HFFc6 (cell line): ENCODE results near the gene PALD1. TPM values are rescaled to one million over a fixed set of nuclear protein-coding genes. Genes with fewer than 3 reads are reported as not detected.

ENCODE experiments used
- DNase-seq: peaks from one replicate; pipeline ENCODE4 v3.0.0-alpha.2; 2018
- H3K27ac Mint-ChIP-seq: 2 replicates; pipeline ENCODE4 v1.8.0; 2020; ENCODE audit warnings: mild to moderate bottlenecking, mixed read lengths
- H3K27me3 Mint-ChIP-seq: 2 replicates; pipeline ENCODE4 v1.8.0; 2021; ENCODE audit warnings: mild to moderate bottlenecking, moderate library complexity, mixed read lengths; ENCODE audit not compliant: insufficient read depth
- H3K36me3 Mint-ChIP-seq: 2 replicates; pipeline ENCODE4 v1.8.0; 2021; ENCODE audit warnings: low read depth, mixed read lengths
- H3K4me1 Mint-ChIP-seq: 2 replicates; pipeline ENCODE4 v1.8.0; 2020; ENCODE audit warnings: low read depth, mixed read lengths
- H3K4me3 Mint-ChIP-seq: 2 replicates; pipeline ENCODE4 v1.8.0; 2020; ENCODE audit warnings: mild to moderate bottlenecking, moderate library complexity, mixed read lengths
- H3K9me3 Mint-ChIP-seq: 2 replicates; pipeline ENCODE4 v1.8.0; 2020; ENCODE audit warnings: mild to moderate bottlenecking, mixed read lengths
- total RNA-seq, 6 experiments: library from RNA; stranded (reverse); fragmentation: NEBNext Ultra II Directional; extraction: Animal tissue kit (Norgen Biotek cat#: 25700); gene quantifications; 2 replicates in 1 of 6; 3 replicates in 5 of 6; pipeline ENCODE4 v1.2.3, GENCODE V29; 2021
- TF ChIP-seq, protein P1 (sequence below): fragments of 200-600 bp; sonication (generic); IDR thresholded peaks from 2 replicates; pipeline ENCODE4 v1.5.0; 2021; ENCODE audit warnings: antibody characterized with exemption, mild to moderate bottlenecking

The PALD1 gene
- total RNA-seq, 6 experiments from 2014 or later, result not detected

DNA sequence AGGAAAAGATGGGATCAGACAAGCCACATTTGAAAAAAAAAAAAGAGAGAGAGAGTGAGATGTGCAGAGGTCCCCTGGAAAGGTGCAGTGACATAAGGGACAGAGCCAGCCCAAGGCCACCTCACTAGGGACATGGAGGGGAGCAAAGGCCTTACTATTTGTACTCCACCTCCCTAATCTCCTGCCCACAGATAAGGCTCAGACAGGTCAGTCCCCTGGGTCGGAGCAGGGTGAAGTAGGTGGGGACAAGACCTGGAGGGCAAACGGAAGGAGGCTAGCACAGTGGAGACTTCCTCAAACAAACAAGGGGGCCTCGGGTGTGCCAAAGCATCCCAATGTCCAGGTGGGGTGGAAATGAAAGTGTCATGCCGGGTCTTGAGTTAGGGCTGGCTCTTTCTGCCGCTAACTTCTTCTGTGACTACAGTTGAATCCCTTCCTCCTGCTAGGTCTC, 117.0 kb downstream of the PALD1 start:
- Mint-ChIP-seq H3K27me3 (peaks cover 45% of the 10 kb centered on the region), H3K4me3 (no peak overlapping the region), H3K4me1 (no peaks in the 10 kb centered on the region), H3K36me3 (no peaks in the 10 kb centered on the region), H3K27ac (no peak overlapping the region), H3K9me3 (no peaks in the 10 kb centered on the region)
- TF ChIP-seq, protein P1, sequence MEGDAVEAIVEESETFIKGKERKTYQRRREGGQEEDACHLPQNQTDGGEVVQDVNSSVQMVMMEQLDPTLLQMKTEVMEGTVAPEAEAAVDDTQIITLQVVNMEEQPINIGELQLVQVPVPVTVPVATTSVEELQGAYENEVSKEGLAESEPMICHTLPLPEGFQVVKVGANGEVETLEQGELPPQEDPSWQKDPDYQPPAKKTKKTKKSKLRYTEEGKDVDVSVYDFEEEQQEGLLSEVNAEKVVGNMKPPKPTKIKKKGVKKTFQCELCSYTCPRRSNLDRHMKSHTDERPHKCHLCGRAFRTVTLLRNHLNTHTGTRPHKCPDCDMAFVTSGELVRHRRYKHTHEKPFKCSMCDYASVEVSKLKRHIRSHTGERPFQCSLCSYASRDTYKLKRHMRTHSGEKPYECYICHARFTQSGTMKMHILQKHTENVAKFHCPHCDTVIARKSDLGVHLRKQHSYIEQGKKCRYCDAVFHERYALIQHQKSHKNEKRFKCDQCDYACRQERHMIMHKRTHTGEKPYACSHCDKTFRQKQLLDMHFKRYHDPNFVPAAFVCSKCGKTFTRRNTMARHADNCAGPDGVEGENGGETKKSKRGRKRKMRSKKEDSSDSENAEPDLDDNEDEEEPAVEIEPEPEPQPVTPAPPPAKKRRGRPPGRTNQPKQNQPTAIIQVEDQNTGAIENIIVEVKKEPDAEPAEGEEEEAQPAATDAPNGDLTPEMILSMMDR, result no peak
- DNase-seq, result no peak

DNA sequence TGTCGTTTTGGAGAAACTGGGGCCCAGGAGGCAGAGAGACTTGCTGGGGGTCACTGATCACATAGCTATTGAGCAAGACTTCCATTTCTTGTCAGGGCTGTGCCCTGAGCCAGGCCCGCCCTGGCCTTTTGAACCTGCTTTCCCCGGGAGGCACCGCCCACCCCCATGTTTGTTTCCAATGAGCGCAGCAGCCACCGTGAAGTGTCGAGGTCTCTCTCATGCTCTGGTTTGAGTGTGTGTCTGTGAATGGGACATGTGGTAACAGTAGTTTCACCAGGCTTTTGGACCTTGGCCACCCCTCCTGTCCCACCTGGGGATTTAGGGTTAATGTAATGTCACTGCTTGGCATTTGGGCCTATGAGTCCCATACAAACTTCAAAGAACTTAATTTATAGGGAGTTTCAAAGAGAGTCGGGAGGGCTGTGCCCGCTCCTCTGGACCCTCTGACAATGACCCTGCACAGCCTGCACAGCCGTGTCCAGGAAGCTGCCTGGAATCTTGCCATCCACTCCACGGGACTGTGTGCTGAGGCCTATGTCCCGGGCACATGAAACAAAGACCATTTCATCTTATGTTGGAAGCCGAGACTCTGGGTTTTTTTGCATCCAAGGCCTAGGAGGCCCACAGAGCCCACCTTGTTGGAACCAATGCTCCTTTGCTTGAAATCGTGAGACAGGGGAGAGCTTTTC, 117.7 kb downstream of the PALD1 start:
- Mint-ChIP-seq H3K27ac (no peak overlapping the region), H3K4me1 (no peaks in the 10 kb centered on the region), H3K27me3 (peaks cover 43% of the 10 kb centered on the region), H3K36me3 (no peaks in the 10 kb centered on the region), H3K9me3 (no peaks in the 10 kb centered on the region), H3K4me3 (no peak overlapping the region)
- TF ChIP-seq, protein P1, result no peak
- no peak for DNase-seq

DNA sequence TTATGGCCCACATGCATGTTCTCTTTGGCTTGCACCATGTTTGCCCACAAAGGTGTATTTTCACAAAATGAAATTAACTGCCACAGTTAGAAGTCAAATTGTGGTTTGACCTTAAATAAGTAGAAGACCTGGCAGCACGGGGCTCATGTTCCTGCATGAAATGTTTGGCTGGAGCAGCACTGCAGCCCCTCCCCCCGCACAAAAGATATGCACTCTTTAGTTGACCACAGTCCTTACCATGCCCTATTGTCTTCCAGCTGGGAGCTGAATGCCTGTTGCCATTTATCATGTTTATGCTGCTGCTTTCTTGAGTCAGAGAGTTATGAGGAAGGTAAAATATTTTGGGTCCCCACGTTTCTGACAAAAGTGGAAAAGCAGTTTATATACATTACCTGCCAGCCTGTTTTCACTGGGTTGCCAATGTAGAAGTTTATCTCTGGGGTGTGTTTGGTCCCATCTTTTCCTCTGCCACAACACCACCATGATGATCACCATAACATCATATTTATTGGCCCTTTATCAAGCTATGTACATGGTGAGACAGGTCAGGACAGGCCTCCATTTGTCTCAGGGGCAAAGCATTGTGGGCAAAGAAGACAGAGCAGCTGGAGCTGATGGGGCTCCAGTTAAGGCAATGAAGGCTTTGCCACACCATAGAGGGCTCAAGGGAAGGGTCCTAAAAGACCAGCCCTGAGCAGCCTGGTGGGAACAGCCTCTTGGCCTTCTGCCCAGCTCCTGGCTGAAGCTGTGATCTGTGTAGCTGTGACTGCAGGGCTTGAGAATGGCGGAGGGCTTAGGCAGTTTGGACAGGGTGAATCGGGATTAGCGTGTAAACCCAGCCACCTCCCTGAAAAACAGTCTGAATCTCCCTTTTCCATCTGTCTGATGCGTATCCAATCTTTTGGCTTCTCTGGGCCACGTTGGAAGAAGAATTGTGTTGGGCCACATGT, 118.6 kb downstream of the PALD1 start:
- Mint-ChIP-seq H3K27ac (no peak overlapping the region), H3K4me1 (no peaks in the 10 kb centered on the region), H3K27me3 (peaks cover 41% of the 10 kb centered on the region), H3K4me3 (no peak overlapping the region), H3K9me3 (no peaks in the 10 kb centered on the region), H3K36me3 (no peaks in the 10 kb centered on the region)
- TF ChIP-seq, protein P1, result no peak
- DNase-seq, result no peak

DNA sequence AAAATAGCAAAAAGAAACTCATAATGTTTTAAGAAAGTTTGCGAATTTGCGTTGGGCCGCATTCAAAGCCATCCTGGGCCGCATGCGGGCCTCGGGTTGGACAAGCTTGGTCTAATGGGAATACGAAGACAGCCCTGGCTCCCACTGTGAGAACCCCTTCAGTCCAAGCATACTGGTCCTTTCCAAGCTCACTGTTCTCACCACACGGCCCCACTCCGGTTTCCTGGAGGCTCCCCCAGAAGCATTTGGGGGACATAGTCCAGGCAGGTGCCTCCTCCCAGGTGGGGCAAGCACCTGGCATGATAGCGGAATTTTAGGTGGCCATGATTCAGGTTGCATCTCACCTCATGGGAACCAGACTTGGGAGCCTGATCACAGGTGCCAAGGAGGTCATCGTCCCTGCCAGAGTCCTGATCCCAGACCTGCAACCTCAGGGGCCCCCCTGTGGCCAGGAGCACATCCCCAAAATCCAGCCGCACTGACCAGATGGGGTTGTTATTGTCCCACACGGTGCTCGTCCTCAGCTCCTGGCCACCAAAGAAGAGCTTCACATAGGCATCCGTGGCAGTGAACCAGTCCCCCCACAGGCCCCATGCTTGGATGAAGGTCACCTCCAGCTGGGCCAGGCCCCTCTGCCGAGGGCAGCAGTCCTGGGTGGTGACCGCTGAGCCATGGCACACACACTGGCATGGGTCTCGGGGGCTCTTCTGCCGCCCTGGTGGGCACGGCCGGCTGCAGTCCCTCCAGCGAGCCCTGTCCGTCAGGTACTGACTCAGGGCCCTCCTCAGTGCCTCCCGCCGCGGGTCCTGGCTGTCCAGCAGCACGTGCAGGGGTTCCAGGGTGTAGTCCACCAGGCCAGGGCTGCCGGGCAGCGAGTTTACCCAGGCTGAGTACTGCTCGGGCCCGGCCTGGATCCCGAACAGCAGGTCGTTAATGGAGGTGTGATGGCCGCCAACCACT, 119.6 kb downstream of the PALD1 start:
- no peak for DNase-seq
- H3K27me3 Mint-ChIP-seq, result peaks cover 38% of the 10 kb centered on the region
- H3K4me1 Mint-ChIP-seq, result no peaks in the 10 kb centered on the region

More for the DNA sequence above, 119.6 kb downstream of the PALD1 start:
- H3K4me3 Mint-ChIP-seq, result no peak overlapping the region
- no peaks in the 10 kb centered on the region for H3K36me3 Mint-ChIP-seq
- H3K9me3 Mint-ChIP-seq, result no peaks in the 10 kb centered on the region
- TF ChIP-seq, protein P1, result no peak
- no peak overlapping the region for H3K27ac Mint-ChIP-seq
